Stimulated activated CD4-positive, alpha-beta T cell treated with anti-CD3 and anti-CD28 coated beads, Interleukin-1b, Interleukin-23, amount 100 ng/mL, for 1 hour (primary cell): Measurements from ENCODE around the gene CYTH3.

Experiments used
- DNase-seq, 2 donors: peaks; one replicate each; pipeline ENCODE4 v3.0.0-alpha.2; 2020; ENCODE audit warnings: low read depth in 2 of 2

The CYTH3 gene

GRCh38 chr7:6167587-6168476, 104.6 kb downstream of the CYTH3 start:
- DNase-seq = no peak

DNA sequence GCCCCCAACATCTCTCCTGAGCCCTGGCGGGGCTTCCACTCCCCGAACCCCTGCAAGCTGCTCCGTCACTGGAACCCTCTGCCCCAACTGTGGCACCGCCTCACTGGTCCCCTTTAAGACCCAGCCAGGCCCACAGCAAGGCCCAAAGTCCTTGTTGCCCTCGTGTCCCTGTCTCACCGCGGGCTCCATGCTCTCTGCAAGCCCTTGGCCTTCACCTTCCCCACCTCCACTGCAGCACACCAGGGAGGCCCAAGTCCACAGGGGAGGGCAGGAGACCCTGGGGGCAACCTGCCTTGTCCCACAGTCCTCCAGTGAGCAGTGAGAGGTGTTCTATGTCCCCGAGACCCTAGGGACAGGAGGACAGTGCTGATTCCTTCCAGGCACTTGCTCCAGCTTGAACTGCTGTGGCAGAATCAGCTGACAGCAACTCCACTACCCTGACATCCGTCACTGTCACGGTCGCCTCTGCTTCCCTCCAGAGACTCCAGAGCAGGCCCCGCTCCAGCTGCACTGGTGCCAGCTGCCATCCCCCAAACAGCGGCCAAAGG, 105.3 kb downstream of the CYTH3 start:
- no peak for DNase-seq

DNA sequence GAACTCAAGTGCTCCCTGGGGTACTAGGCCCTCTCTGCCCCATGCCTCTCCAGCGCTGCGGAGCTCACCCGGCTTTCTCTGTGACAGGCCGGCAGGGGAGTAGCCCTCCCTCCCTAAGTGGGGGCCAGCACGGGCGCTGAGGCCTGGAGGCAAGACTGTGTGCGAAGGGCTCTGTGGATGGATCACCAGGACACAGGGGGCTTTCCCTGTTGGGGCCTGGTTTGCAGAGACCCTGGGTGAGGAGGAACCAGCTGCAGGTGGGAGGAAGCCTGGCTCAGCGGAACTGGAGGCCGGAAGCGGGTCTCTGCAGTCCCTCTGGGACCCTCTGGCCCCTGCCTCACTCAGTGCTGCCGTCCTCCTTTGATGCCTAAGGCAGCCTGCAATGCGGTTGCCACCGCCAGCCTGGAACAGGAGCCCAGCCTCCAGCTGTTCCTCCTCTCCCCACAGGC, 106.0 kb downstream of the CYTH3 start:
- DNase-seq = no peak

- DNase-seq = no peak
These were observed 106.7 kb downstream of the CYTH3 start for GRCh38 chr7:6165521-6166320.

DNA sequence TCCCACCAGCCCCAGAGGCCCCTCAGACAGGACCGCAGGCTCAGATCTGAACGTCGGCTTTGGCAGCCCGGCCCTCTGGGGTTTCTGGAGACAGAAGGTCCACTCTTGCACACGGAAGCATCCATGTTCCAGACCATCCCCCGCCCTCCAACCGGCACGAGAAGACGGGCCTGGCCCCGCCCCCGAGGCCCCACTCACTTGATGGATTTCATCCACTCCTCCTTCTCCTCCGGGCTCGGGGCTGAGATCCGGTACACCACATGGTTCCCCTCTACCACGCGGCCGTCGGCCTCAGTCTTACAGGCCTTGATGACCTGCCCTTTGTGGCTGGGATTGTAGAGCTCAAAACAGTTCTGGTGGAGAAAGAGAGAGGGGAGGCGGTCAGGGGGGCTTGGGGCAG, 107.3 kb downstream of the CYTH3 start:
- DNase-seq = no peak

DNA sequence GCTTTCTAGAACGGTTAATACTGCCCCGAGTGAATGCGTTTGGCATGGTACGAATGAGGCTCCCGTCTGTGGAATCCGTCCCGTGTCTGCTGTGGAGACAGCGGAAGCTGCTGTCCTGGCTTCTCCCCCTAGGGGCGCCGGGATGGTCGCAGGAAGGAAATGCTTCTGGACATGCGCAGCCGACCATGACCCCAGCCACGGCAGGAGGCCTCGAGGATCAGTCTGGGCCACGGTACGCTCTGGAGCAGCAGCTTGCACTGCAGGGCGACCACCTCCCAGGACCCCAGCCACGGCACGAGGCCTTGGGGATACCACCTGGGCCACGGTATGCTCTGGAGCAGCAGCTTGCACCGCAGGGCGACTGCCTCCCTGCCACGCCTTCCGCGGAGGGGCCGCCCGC, 107.9 kb downstream of the CYTH3 start:
- no peak for DNase-seq

- DNase-seq = no peak
These were observed 108.4 kb downstream of the CYTH3 start for GRCh38 chr7:6164010-6164409.

- DNase-seq = no peak
These were observed 109.0 kb downstream of the CYTH3 start for GRCh38 chr7:6163402-6163801.

DNA sequence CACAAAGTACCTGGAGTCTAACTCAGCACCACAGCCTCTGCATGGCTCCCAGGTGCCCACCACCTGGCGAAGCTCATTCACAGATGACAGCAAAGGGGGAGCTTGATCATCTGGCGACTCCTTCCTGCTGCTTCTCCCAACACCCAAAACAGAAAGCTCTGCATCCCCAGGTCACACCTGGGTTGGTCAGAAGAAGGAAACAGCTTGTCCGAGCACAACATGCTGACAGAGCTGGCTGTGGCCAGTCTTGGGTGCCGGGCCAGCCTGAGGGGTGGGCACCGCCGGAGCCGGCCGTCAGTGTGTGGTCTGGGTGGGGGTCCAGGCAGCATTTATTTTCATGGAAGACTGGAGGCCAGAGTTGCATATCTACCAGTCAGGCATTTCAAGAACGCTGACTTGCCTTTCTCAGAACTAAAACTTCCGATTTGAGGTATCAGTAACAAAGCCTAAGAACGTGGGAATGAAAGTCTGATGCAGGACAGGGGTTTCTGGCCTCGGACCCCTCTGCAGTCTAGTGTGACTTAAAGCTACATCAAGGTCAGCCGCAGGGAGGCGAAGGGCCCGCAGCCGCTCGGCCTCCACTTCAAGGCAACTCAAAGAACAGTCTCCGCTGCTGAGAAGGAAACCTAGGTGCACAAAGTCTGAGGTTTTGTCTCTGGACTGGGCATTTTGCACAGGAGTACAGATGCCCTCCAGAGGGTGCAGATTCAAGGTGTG, 109.6 kb downstream of the CYTH3 start:
- no peak for DNase-seq

- no peak for DNase-seq
These were observed 110.1 kb downstream of the CYTH3 start for GRCh38 chr7:6162331-6162620.

DNA sequence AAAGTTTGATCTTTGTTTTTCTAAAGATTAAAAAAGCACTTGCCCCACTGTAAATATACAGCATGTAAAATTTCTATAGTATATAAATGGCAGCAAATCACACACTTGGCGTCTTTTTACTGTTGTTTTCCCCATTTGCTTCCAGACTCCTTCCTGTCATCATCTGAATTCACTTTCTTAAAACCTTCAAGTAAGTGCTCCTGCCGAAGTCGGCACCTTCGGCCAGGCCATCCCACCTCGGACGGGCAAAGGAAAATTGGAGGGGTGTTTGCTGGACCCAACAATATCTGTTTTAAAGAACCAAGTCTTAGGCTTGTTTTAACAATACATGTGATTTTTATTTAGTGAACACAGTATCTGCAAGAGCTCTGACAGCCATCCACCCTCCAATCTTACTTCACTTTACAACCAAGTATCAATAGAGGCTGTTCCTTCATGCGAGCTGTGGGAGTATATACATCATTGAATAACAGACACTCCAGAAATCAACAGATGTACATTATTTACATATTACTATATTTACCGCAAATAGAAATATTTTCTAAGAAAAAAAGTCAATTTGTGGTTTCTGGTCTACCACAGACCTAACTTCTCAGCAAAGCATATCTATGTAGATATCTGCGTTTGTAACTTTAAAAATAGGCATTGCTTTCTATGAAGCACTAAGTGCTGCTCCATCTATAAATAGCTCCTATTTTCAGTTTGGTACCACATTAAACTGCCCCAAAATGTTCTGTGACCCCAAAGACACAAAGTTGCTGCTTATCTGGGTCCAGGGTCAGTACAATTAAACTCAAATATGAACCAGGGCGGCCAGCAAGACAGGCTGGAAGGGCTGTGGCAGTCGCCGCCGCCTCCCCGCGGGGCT, 110.7 kb downstream of the CYTH3 start:
- DNase-seq = no peak

- no peak for DNase-seq
These were observed 112.2 kb downstream of the CYTH3 start for GRCh38 chr7:6160191-6160623.

- DNase-seq = no peak
These were observed 112.8 kb downstream of the CYTH3 start for GRCh38 chr7:6159524-6160031.

DNA sequence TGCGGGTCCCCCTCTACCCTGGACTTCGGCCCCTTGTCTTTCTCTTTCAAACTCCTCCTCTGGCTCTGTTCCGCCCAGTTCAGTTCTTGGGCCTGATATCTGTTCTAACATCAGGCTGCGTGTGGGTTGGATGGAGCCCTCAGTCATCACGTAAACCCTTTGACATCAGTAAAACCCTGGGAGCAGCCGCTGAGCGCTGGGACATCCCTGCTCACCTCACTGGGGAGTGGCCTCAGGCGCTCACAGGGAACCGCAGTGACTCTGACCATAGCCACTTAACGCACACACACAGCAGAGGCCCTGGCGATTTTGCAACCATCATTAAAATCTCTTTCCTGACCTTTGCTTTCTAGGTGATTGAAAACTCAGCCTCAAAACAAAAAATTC, 113.3 kb downstream of the CYTH3 start:
- no peak for DNase-seq

DNA sequence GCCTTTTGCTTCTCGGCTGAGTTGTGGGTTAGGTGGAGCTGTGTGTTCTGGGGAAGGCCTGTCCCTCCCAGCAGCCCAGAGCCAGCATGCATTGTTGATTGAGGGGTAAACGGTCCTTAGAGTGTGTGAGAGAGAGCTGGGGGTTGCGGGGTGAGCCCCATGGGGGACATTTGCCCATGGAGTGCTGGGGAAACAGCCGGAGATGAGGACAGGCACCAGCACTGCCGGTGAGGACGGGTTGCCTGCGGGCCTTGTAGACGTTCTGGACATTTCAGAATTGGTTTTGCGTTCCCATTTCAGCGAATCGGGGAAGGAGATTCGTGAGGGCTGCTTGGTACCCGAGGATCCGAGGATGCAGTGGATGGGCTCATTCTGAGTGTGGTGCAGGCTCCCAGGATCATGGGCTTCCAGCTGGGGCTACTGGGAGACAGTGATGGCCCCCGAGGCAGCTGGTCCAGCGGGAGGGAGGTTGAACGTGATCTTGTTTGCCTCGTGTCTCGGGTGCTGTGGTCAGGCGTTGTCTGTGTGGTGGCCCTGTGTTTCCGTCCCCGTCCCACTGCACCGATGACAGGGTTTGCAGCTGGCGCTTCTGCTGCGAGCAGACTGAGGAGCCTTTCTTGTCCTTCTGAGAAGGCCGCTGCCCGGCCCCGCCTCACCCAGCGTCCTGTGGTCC, 113.9 kb downstream of the CYTH3 start:
- DNase-seq = no peak

DNA sequence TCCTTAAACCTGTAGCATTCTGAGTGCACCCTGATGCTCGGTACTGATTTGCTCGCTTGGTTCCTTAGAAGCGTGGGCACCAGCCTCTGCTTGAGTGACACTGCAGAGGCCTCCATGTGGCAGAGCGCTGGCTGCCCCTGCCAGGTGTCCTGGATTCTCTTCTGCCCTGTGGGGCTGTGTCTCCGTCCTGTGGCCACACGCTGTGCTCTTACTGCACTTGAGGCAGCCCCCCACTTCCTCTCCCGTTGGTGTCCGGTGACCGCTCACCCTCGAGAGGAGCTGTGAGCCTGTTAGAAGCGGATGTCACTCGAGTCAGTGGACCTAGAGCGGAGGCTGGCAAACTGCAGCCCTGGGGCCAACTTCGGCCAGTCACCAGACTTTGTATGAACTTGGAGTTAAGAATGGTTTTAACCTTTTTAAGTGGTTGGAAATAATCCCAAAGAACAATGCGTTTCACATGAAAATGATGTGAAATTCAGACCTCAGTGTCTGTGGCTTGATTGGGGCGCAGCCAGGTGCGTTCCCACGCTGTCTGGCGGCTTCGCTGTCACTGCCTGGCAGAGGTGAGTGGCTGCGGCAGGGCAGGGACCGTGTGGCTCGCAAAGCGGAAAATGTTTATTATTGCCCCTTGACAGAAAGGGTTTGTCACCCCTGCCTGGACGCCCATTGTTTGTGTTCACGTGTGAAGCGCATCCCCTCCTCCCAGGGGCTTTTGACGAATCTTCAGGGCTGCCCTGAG, 114.6 kb downstream of the CYTH3 start:
- DNase-seq = no peak

DNA sequence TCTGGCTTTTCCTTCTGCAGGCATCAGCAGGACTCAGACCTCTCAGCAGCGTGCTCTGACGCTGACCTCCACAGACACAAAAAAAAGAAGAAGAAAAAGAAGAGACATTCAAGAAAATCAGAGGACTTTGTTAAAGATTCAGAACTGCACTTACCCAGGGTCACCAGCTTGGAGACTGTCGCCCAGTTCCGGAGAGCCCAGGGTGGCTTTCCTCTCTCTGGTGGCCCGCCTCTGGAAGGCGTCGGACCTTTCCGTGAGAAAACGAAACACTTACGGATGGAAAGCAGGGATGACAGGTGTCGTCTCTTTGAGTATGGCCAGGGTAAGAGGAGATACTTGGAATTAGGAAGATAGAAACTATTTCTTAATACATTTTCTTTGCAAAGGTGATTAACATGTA, 115.7 kb downstream of the CYTH3 start:
- DNase-seq = no peak

GRCh38 chr7:6155596-6155995, 116.8 kb downstream of the CYTH3 start:
- DNase-seq = no peak

GRCh38 chr7:6154542-6155404, 117.7 kb downstream of the CYTH3 start:
- DNase-seq = no peak
